Measurements from ENCODE around the gene HEG1.

DNA sequence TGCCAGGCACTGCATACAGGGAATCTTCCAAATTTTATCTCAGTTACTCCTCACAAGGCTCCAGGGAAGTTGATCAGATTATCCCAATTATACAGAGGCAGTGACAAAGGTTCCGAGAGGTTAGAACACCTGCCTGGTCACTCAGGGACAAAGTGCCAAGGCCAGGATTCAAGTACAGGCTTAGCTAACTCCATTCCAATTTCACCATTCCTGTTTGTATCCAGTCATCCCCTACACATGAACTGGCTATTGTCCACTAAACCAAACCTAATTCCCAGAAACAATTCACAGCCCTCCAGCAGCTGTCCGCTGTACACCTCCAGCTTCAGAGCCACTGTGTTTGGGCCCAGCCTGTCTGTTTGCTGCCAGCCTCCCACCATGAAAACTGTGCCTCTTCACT lies 137.3 kb downstream of the HEG1 start:
- no peak for TF ChIP-seq EZH2 (IDR thresholded peaks at IDR 0.05; ENCODE audit: borderline replicate concordance, low read depth, low read length, poor library complexity, severe bottlenecking)
- TF ChIP-seq CTCF (conservative IDR thresholded peaks at IDR 0.05; ENCODE audit: low read depth, low read length) = no peak

Measured in A673 (cell line).